Activated B cell treated with CpG ODN at 0.5 μM for 24 hours (primary cell): ENCODE data around the gene NKX6-2. TPM values are rescaled to one million over a fixed set of nuclear protein-coding genes. Genes with fewer than 3 reads are reported as not detected.

ENCODE experiments used
- ATAC-seq: fragments of 200-7000 bp; cut with Tn5 transposase; one replicate; pipeline ENCODE4 v1.10.0; 2021; ENCODE audit warnings: low read depth, mild to moderate bottlenecking, moderate library complexity
- CTCF ChIA-PET: fragments of 350-600 bp; sonication (Branson Sonifier 250); formaldehyde crosslinking; loops from one replicate; lab custom pipeline; 2021; ENCODE audit warnings: antibody characterized with exemption; lab: Charles Lee
- POLR2A ChIA-PET: fragments of 350-600 bp; sonication (Branson Sonifier 250); formaldehyde crosslinking; loops from one replicate; lab custom pipeline; 2021; ENCODE audit warnings: antibody characterized with exemption; lab: Charles Lee
- DNase-seq: peaks from one replicate; pipeline ENCODE4 v3.0.0; 2022
- H3K27ac Mint-ChIP-seq: one replicate; pipeline ENCODE4 v1.8.0; 2020; ENCODE audit warnings: mixed read lengths
- H3K27me3 Mint-ChIP-seq: one replicate; pipeline ENCODE4 v1.8.0; 2021; ENCODE audit warnings: mixed read lengths
- H3K36me3 Mint-ChIP-seq: one replicate; pipeline ENCODE4 v1.8.0; 2021; ENCODE audit warnings: low read depth, mixed read lengths
- H3K4me1 Mint-ChIP-seq: one replicate; pipeline ENCODE4 v1.8.0; 2021; ENCODE audit warnings: mixed read lengths
- H3K4me3 Mint-ChIP-seq: one replicate; pipeline ENCODE4 v1.8.0; 2020; ENCODE audit warnings: mild to moderate bottlenecking, mixed read lengths
- H3K9me3 Mint-ChIP-seq: one replicate; pipeline ENCODE4 v1.8.0; 2020; ENCODE audit warnings: mixed read lengths
- CTCF ChIP-seq: fragments of 200-600 bp; IDR thresholded peaks from one replicate; pipeline ENCODE4 v1.8.0; 2022; ENCODE audit warnings: antibody characterized with exemption, mild to moderate bottlenecking
- intact Hi-C: fragments of 100-400 bp; cut with micrococcal nuclease; formaldehyde crosslinking; loops from one replicate; pipeline ENCODE4 v1.15.1; 2024
- total RNA-seq: library from RNA; stranded (reverse); gene quantifications from 2 replicates; pipeline ENCODE4 v1.2.3, GENCODE V29; 2022

Gene NKX6-2
- total RNA-seq, 1 donor from 2014 or later, result not detected

DNA sequence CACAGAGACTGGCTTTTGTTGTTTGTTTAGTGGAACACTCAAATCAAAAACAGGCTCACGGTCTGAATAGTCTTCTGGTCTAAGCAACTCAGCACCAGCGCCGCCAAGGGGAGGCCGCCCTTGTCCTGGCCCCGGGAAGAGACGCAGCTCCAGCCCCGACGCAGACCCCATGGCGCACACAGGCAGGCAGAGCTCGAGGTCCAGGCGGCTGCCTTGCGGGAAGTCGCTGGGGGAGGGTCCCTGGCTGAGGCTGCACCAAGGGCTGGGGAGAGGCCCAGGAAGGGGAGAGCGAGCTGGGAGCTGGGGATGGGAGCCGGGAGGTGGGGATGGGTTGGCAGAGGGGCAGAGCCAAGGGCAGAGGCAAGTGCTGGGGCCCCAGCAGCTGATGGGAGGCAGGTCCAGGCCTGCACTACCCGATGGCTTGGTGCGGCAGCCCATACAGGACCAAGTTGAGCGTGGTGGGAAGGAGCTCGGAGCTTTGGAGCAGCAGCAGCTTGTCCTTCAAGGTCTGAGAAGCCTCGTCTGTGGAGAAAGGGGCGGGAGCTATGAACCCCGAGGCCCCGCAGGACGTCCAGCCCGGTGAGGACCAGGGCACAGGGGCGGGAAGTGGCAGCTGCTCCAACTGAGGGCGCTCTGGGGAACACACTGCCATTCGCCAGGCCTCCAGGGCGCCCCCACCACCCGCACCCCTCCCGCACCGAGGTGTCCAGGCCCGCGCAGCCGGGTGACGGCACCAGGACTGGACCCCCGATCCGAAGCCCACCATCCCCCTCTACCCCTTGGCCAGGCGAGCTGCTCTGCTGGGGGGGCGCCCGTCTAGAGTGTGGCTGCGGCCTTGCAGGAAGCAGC, 22.7 kb upstream of the NKX6-2 start:
- ChIA-PET CTCF (no interaction called here), POLR2A (no interaction called here)
- intact Hi-C loops, result no loop called here
- Mint-ChIP-seq H3K27ac (no peak overlapping the region), H3K36me3 (no peaks in the 10 kb centered on the region), H3K4me3 (no peak overlapping the region), H3K9me3 (no peaks in the 10 kb centered on the region), H3K4me1 (no peaks in the 10 kb centered on the region), H3K27me3 (no peaks in the 10 kb centered on the region)
- TF ChIP-seq CTCF, result no peak
- ATAC-seq (no peak), DNase-seq (no peak)

GRCh38 chr10:132807621-132808049, 21.7 kb upstream of the NKX6-2 start:
- ATAC-seq, result no peak
- no peak for TF ChIP-seq CTCF
- no peaks in the 10 kb centered on the region for H3K9me3 Mint-ChIP-seq
- H3K4me3 Mint-ChIP-seq, result no peak overlapping the region
- intact Hi-C loops, result no loop called here
- no peak for DNase-seq
- H3K4me1 Mint-ChIP-seq, result no peaks in the 10 kb centered on the region
- H3K36me3 Mint-ChIP-seq, result no peaks in the 10 kb centered on the region
- ChIA-PET CTCF (interaction anchor here (0.5 kb wide), 1 partner anchor 316 kb away, joined by 3 read pairs; no protein-coding TSS in a partner anchor), POLR2A (no interaction called here)
- no peak overlapping the region for H3K27ac Mint-ChIP-seq
- no peaks in the 10 kb centered on the region for H3K27me3 Mint-ChIP-seq

DNA sequence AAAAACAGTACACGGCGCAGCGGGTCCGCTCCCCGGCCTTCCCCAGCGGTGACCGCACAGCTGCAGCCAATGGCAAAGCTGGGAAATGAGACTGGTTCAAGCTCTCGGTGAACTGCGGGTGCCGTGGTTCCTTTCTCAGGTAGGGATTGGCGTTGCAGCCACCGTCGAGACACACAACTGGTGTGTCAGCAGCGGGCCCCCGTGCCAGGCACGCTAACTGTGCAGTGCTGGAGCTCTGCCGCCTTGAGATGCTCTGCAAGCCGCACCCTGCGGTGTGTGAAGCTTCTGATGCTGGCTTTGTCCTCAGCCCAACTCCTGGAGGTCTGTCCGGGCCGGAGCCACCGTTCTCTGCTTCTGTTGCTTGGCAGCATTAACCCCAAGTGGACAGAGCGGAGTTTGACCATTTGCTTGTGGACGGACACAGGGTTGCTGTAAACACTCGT, 20.6 kb upstream of the NKX6-2 start:
- TF ChIP-seq CTCF, result no peak
- Mint-ChIP-seq H3K4me1 (no peaks in the 10 kb centered on the region), H3K9me3 (peaks cover 2% of the 10 kb centered on the region), H3K4me3 (no peak overlapping the region), H3K27me3 (no peaks in the 10 kb centered on the region), H3K36me3 (no peaks in the 10 kb centered on the region), H3K27ac (no peak overlapping the region)
- intact Hi-C loops, result no loop called here
- POLR2A ChIA-PET, result no interaction called here
- DNase-seq, result no peak
- ATAC-seq, result no peak
- CTCF ChIA-PET, result no interaction called here

DNA sequence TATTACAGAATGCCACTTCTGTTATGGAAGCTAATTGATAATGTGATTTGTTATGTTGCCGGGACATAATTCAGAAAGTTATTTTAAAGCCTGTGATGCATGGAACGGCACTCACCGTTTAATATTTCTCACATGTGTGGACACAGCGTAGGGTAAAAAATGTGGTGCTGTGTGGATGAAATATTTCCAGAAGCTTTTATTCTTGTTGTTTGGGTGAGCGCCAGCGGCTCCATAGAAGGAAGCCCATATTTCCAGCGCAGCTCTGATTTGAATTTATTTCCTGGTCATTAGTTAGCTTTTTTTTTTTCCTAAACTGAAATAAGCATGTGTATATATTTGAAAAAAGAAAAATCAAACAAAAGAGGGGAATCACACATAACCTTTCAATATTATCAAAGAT, 20.2 kb upstream of the NKX6-2 start:
- POLR2A ChIA-PET, result no interaction called here
- intact Hi-C loops, result no loop called here
- DNase-seq (no peak), ATAC-seq (no peak)
- Mint-ChIP-seq H3K4me1 (no peaks in the 10 kb centered on the region), H3K36me3 (no peaks in the 10 kb centered on the region), H3K9me3 (peaks cover 2% of the 10 kb centered on the region), H3K4me3 (no peak overlapping the region), H3K27me3 (no peaks in the 10 kb centered on the region), H3K27ac (no peak overlapping the region)
- CTCF ChIA-PET, result no interaction called here
- TF ChIP-seq CTCF, result no peak

GRCh38 chr10:132805599-132805998, 19.7 kb upstream of the NKX6-2 start:
- ChIA-PET POLR2A (no interaction called here), CTCF (no interaction called here)
- DNase-seq (no peak), ATAC-seq (no peak)
- H3K4me3 Mint-ChIP-seq, result no peak overlapping the region
- no peak for TF ChIP-seq CTCF
- intact Hi-C loops, result no loop called here
- no peak overlapping the region for H3K27ac Mint-ChIP-seq
- peaks cover 2% of the 10 kb centered on the region for H3K9me3 Mint-ChIP-seq
- H3K4me1 Mint-ChIP-seq, result no peaks in the 10 kb centered on the region
- no peaks in the 10 kb centered on the region for H3K36me3 Mint-ChIP-seq
- H3K27me3 Mint-ChIP-seq, result no peaks in the 10 kb centered on the region
